CD4-positive, alpha-beta memory T cell (primary cell): ENCODE measurements around the gene PMEPA1. TPM values are rescaled to one million over a fixed set of nuclear protein-coding genes. Genes with fewer than 3 reads are reported as not detected.

Experiments
- CTCF ChIA-PET: fragments of 350-600 bp; sonication (Branson Sonifier 250); formaldehyde crosslinking; loops from one replicate; lab custom pipeline; 2021; ENCODE audit warnings: inconsistent platforms; ENCODE audit not compliant: partially characterized antibody; lab: Charles Lee
- POLR2A ChIA-PET: fragments of 350-600 bp; sonication (Branson Sonifier 250); formaldehyde crosslinking; loops from one replicate; lab custom pipeline; 2021; ENCODE audit not compliant: partially characterized antibody; lab: Charles Lee
- DNase-seq, 5 donors: peaks; one replicate each; pipeline versions ENCODE4 v3.0.0 to v3.0.0-alpha.2; 2020 to 2022; ENCODE audit warnings: mixed read lengths in 1 of 5
- H3K27ac ChIP-seq: one replicate; pipeline ENCODE4 v1.7.0; 2013; ENCODE audit warnings: low read depth, low read length
- H3K27me3 ChIP-seq: 2 replicates; pipeline ENCODE4 v1.7.0; 2013; ENCODE audit warnings: mild to moderate bottlenecking, low read length, moderate library complexity; ENCODE audit not compliant: insufficient read depth
- H3K36me3 ChIP-seq: 2 replicates; pipeline ENCODE4 v1.7.0; 2013; ENCODE audit warnings: mild to moderate bottlenecking, low read length, moderate library complexity; ENCODE audit not compliant: insufficient read depth
- H3K4me1 ChIP-seq: 2 replicates; pipeline ENCODE4 v1.7.0; 2013; ENCODE audit warnings: mild to moderate bottlenecking, low read length, moderate library complexity; ENCODE audit not compliant: insufficient read depth
- H3K4me3 ChIP-seq, 2 donors: one replicate each; pipeline ENCODE4 v1.7.0; 2013; ENCODE audit warnings: low read length in 2 of 2, mild to moderate bottlenecking in 1 of 2
- H3K9me3 ChIP-seq, 2 donors: one replicate each; pipeline ENCODE4 v1.7.0; 2013; ENCODE audit warnings: low read length in 2 of 2, control low read depth in 1 of 2; ENCODE audit not compliant: control insufficient read depth in 1 of 2
- H3K27ac Mint-ChIP-seq, 7 donors: one replicate each; pipeline ENCODE4 v1.8.0; 2020 to 2021; ENCODE audit warnings: mixed read lengths in 7 of 7, mild to moderate bottlenecking in 6 of 7, inconsistent platforms in 3 of 7, moderate library complexity in 3 of 7
- H3K27me3 Mint-ChIP-seq, 2 donors: one replicate each; pipeline ENCODE4 v1.8.0; 2020 to 2021; ENCODE audit warnings: mixed read lengths in 2 of 2
- H3K36me3 Mint-ChIP-seq, 2 donors: one replicate each; pipeline ENCODE4 v1.8.0; 2020 to 2021; ENCODE audit warnings: mixed read lengths in 2 of 2, inconsistent platforms in 1 of 2, mild to moderate bottlenecking in 1 of 2
- H3K4me1 Mint-ChIP-seq, 4 donors: one replicate each; pipeline ENCODE4 v1.8.0; 2020 to 2021; ENCODE audit warnings: mixed read lengths in 4 of 4, mild to moderate bottlenecking in 1 of 4
- H3K4me3 Mint-ChIP-seq, 8 donors: one replicate each; pipeline ENCODE4 v1.8.0; 2020 to 2021; ENCODE audit warnings: mixed read lengths in 8 of 8, mild to moderate bottlenecking in 7 of 8, moderate library complexity in 6 of 8, inconsistent platforms in 3 of 8
- H3K9me3 Mint-ChIP-seq, 8 donors: one replicate each; pipeline ENCODE4 v1.8.0; 2020 to 2021; ENCODE audit warnings: mixed read lengths in 8 of 8, mild to moderate bottlenecking in 5 of 8, inconsistent platforms in 3 of 8, moderate library complexity in 1 of 8
- intact Hi-C: fragments of 100-400 bp; cut with micrococcal nuclease; formaldehyde crosslinking; loops from one replicate; pipeline ENCODE4 v1.15.1; 2023
- polyA plus RNA-seq, 2 donors: library from polyadenylated mRNA; unstranded; fragments of 300-500 nt; fragmentation: Illumina TruSeq; gene quantifications; one replicate each; pipeline ENCODE4 v1.2.3, GENCODE V29; 2021
- total RNA-seq, 2 experiments: library from RNA; stranded (reverse); gene quantifications; one replicate each; pipeline ENCODE4 v1.2.3, GENCODE V29; 2021

Gene PMEPA1
- total and polyA plus RNA-seq, 4 experiments from 2014 or later: 1.2 to 8.9 (median 5.5) TPM

- intact Hi-C loops: no loop called here
- H3K36me3 Mint-ChIP-seq: peaks cover 2 to 5% of the 10 kb centered on the region in 2 donors
- H3K27ac Mint-ChIP-seq: no peak overlapping the region
- peak overlapping the region in 1 of 8 donors; percentile 0 for H3K4me3 Mint-ChIP-seq
- Histone ChIP-seq H3K4me1 (no peaks in the 10 kb centered on the region), H3K27ac (no peak overlapping the region), H3K36me3 (no peaks in the 10 kb centered on the region), H3K9me3 (no peaks in the 10 kb centered on the region), H3K27me3 (no peaks in the 10 kb centered on the region), H3K4me3 (no peak overlapping the region)
- no peak for DNase-seq
- ChIA-PET POLR2A (interaction anchor here (0.9 to 1.6 kb wide), 2 partner anchors 28 to 31 kb away, joined by 3 to 4 read pairs; partner anchors contain the start of gene ZBP1), CTCF (no interaction called here)
- H3K27me3 Mint-ChIP-seq: peaks cover 0 to 6% of the 10 kb centered on the region in 2 donors
- H3K4me1 Mint-ChIP-seq: peaks cover 5 to 9% (median 5%) of the 10 kb centered on the region in 4 donors
- H3K9me3 Mint-ChIP-seq: peaks cover 0 to 11% (median 4%) of the 10 kb centered on the region in 8 donors
These were observed 59.5 kb downstream of the PMEPA1 start for GRCh38 chr20:57650266-57650665.

- H3K9me3 ChIP-seq: no peaks in the 10 kb centered on the region
- intact Hi-C loops: no loop called here
- DNase-seq: no peak
- no peaks in the 10 kb centered on the region for H3K27me3 ChIP-seq
- H3K27ac ChIP-seq: no peak overlapping the region
- H3K9me3 Mint-ChIP-seq: peaks cover 3 to 17% (median 11%) of the 10 kb centered on the region in 8 donors
- no peak overlapping the region for H3K4me3 Mint-ChIP-seq
- H3K36me3 Mint-ChIP-seq: peaks cover 4 to 5% of the 10 kb centered on the region in 2 donors
- peaks cover 5 to 7% (median 5%) of the 10 kb centered on the region in 4 donors for H3K4me1 Mint-ChIP-seq
- no peaks in the 10 kb centered on the region for H3K4me1 ChIP-seq
- H3K27me3 Mint-ChIP-seq: peaks cover 0 to 6% of the 10 kb centered on the region in 2 donors
- no peak overlapping the region for H3K27ac Mint-ChIP-seq
- ChIA-PET CTCF (interaction anchor here (1.1 kb wide), 1 partner anchor 52 kb away, joined by 3 read pairs; no protein-coding TSS in a partner anchor), POLR2A (interaction anchor here (0.9 to 1.6 kb wide), 2 partner anchors 27 to 30 kb away, joined by 3 to 4 read pairs; partner anchors contain the start of gene ZBP1)
- H3K36me3 ChIP-seq: no peaks in the 10 kb centered on the region
- no peak overlapping the region for H3K4me3 ChIP-seq
These were observed 60.2 kb downstream of the PMEPA1 start for GRCh38 chr20:57649617-57650015.

- peaks cover 4 to 5% of the 10 kb centered on the region in 2 donors for H3K36me3 Mint-ChIP-seq
- Histone ChIP-seq H3K36me3 (no peaks in the 10 kb centered on the region), H3K27ac (no peak overlapping the region), H3K9me3 (no peaks in the 10 kb centered on the region), H3K27me3 (no peaks in the 10 kb centered on the region), H3K4me3 (no peak overlapping the region), H3K4me1 (no peaks in the 10 kb centered on the region)
- no peak for DNase-seq
- ChIA-PET POLR2A (interaction anchor here (1.6 kb wide), 1 partner anchor 30 kb away, joined by 4 read pairs; the partner anchor contains the start of gene ZBP1), CTCF (interaction anchor here (0.8 to 2.0 kb wide), 6 partner anchors 16 to 53 kb away, joined by 3 to 6 read pairs (median 3); no protein-coding TSS in a partner anchor)
- H3K9me3 Mint-ChIP-seq: peaks cover 3 to 23% (median 15%) of the 10 kb centered on the region in 8 donors
- H3K4me1 Mint-ChIP-seq: peaks cover 0 to 1% (median 0%) of the 10 kb centered on the region in 4 donors
- no peak overlapping the region for H3K27ac Mint-ChIP-seq
- peaks cover 0 to 4% of the 10 kb centered on the region in 2 donors for H3K27me3 Mint-ChIP-seq
- H3K4me3 Mint-ChIP-seq: no peak overlapping the region
- intact Hi-C loops: no loop called here
These were observed 60.8 kb downstream of the PMEPA1 start for GRCh38 chr20:57648878-57649616.

GRCh38 chr20:57647933-57648785 lies 61.7 kb downstream of the PMEPA1 start:
- Mint-ChIP-seq H3K4me1 (no peaks in the 10 kb centered on the region), H3K27ac (no peak overlapping the region), H3K27me3 (peaks cover 0 to 4% of the 10 kb centered on the region in 2 donors), H3K9me3 (peaks cover 3 to 32% (median 16%) of the 10 kb centered on the region in 8 donors), H3K36me3 (peaks cover 4 to 5% of the 10 kb centered on the region in 2 donors), H3K4me3 (no peak overlapping the region)
- ChIA-PET POLR2A (interaction anchor here (0.8 kb wide), 1 partner anchor 29 kb away, joined by 3 read pairs; no protein-coding TSS in a partner anchor), CTCF (interaction anchor here (0.6 to 2.0 kb wide), 6 partner anchors 15 to 64 kb away, joined by 3 to 6 read pairs (median 3); no protein-coding TSS in a partner anchor)
- no peak overlapping the region for H3K4me3 ChIP-seq
- no peaks in the 10 kb centered on the region for H3K36me3 ChIP-seq
- H3K27ac ChIP-seq: no peak overlapping the region
- H3K9me3 ChIP-seq: no peaks in the 10 kb centered on the region
- intact Hi-C loops: no loop called here
- H3K27me3 ChIP-seq: no peaks in the 10 kb centered on the region
- DNase-seq: no peak
- no peaks in the 10 kb centered on the region for H3K4me1 ChIP-seq

- Histone ChIP-seq H3K27me3 (no peaks in the 10 kb centered on the region), H3K27ac (no peak overlapping the region), H3K36me3 (no peaks in the 10 kb centered on the region), H3K4me1 (no peaks in the 10 kb centered on the region), H3K4me3 (no peak overlapping the region), H3K9me3 (no peaks in the 10 kb centered on the region)
- Mint-ChIP-seq H3K27me3 (peaks cover 0 to 4% of the 10 kb centered on the region in 2 donors), H3K27ac (no peak overlapping the region), H3K4me3 (no peak overlapping the region), H3K4me1 (no peaks in the 10 kb centered on the region), H3K9me3 (peaks cover 3 to 36% (median 17%) of the 10 kb centered on the region in 8 donors), H3K36me3 (peaks cover 4 to 5% of the 10 kb centered on the region in 2 donors)
- intact Hi-C loops: no loop called here
- POLR2A ChIA-PET: interaction anchor here (0.8 kb wide), 1 partner anchor 28 kb away, joined by 3 read pairs; no protein-coding TSS in a partner anchor
- CTCF ChIA-PET: interaction anchor here (1.7 to 2.0 kb wide), 2 partner anchors 15 to 25 kb away, joined by 5 to 6 read pairs; no protein-coding TSS in a partner anchor
- DNase-seq: no peak
These were observed 62.5 kb downstream of the PMEPA1 start for GRCh38 chr20:57647006-57647932.

GRCh38 chr20:57638895-57639236 lies 70.9 kb downstream of the PMEPA1 start:
- Histone ChIP-seq H3K36me3 (no peaks in the 10 kb centered on the region), H3K4me3 (no peak overlapping the region), H3K27me3 (no peaks in the 10 kb centered on the region), H3K4me1 (peaks cover 11% of the 10 kb centered on the region), H3K9me3 (no peaks in the 10 kb centered on the region), H3K27ac (no peak overlapping the region)
- no peak for DNase-seq
- H3K4me1 Mint-ChIP-seq: peaks cover 8 to 14% (median 10%) of the 10 kb centered on the region in 4 donors
- H3K27ac Mint-ChIP-seq: no peak overlapping the region
- peaks cover 0 to 9% of the 10 kb centered on the region in 2 donors for H3K27me3 Mint-ChIP-seq
- no peak overlapping the region for H3K4me3 Mint-ChIP-seq
- intact Hi-C loops: no loop called here
- ChIA-PET POLR2A (interaction anchor here (1.3 kb wide), 1 partner anchor 8 kb away, joined by 3 read pairs; no protein-coding TSS in a partner anchor), CTCF (no interaction called here)
- peaks cover 0 to 48% (median 39%) of the 10 kb centered on the region in 8 donors for H3K9me3 Mint-ChIP-seq
- peaks cover 13 to 29% of the 10 kb centered on the region in 2 donors for H3K36me3 Mint-ChIP-seq
